ENCODE data around the gene SMIM23. TPM values are rescaled to one million over a fixed set of nuclear protein-coding genes. Genes with fewer than 3 reads are reported as not detected.

The SMIM23 gene
- total RNA-seq, 1 donor from 2014 or later, result not detected

Other genes with a start within 250 kb of the SMIM23 start
- gene FBXW11, start 220.8 kb downstream of the SMIM23 start, total RNA-seq, result 69.0 TPM

All from left ventricle myocardium superior (tissue), 1 donor.